Measurements from ENCODE around the gene FAM78B. TPM values are rescaled to one million over a fixed set of nuclear protein-coding genes. Genes with fewer than 3 reads are reported as not detected.

Gene FAM78B
- total and polyA plus RNA-seq, 9 donors, result 0.64 to 2.6 (median 1.4) TPM

DNA sequence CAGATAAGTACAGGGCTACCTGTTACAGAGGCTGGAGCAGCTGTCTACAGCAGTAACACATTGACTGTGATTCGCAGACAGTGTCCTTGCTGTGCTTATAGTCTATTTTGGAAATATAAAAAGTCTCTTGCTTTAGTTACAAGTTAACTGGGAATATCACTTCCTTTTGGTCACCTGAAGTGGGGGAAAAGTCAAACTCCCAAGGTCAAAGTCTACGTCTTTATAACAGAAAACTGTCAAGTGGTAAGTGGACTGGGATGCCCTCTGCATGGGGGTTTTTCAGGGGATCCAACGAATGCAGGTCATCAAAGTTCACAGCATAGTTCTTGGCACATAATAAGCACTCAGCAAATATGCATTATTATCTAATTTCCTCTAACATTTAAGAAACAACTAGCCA, 55.4 kb downstream of the FAM78B start:
- TF ChIP-seq EP300 (IDR thresholded peaks at IDR 0.05), result no peak
- DNase-seq, result no peak
- Histone ChIP-seq H3K27me3 (no peaks in the 10 kb centered on the region), H3K4me3 (no peak overlapping the region), H3K27ac (no peak overlapping the region), H3K36me3 (no peaks in the 10 kb centered on the region), H3K9me3 (no peaks in the 10 kb centered on the region), H3K4me1 (ENCODE audit: insufficient read depth) (no peaks in the 10 kb centered on the region)
- 36 to 61% (median 55%) methylated on average over 3 of the region's 3 CpGs for WGBS, 3 donors
- intact Hi-C loops (cut with DNase I), result no loop called here

DNA sequence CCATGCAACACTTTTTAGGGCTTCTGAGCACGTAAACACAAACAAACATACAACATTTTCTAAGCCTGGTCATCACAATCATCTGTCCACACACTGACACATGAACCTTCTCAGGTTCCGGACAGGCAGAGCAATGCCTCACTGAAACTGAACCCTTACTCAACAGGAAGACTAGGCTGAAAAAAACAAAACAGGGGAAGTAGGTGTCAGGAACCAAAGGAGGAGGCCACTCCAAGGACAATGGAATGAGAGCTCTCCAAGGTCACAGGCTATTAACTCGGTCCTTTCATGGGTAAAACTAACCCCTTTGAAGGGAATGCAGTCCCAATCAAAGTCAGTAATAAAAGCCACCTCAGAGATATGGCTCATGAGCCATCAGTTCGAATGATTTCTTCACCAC, 76.6 kb downstream of the FAM78B start:
- H3K27me3 ChIP-seq, result no peaks in the 10 kb centered on the region
- no peak for DNase-seq
- no peaks in the 10 kb centered on the region for H3K36me3 ChIP-seq
- TF ChIP-seq, protein P1, sequence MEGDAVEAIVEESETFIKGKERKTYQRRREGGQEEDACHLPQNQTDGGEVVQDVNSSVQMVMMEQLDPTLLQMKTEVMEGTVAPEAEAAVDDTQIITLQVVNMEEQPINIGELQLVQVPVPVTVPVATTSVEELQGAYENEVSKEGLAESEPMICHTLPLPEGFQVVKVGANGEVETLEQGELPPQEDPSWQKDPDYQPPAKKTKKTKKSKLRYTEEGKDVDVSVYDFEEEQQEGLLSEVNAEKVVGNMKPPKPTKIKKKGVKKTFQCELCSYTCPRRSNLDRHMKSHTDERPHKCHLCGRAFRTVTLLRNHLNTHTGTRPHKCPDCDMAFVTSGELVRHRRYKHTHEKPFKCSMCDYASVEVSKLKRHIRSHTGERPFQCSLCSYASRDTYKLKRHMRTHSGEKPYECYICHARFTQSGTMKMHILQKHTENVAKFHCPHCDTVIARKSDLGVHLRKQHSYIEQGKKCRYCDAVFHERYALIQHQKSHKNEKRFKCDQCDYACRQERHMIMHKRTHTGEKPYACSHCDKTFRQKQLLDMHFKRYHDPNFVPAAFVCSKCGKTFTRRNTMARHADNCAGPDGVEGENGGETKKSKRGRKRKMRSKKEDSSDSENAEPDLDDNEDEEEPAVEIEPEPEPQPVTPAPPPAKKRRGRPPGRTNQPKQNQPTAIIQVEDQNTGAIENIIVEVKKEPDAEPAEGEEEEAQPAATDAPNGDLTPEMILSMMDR (IDR thresholded peaks at IDR 0.05), result no peak
- TF ChIP-seq EP300 (IDR thresholded peaks at IDR 0.05) (no peak), POLR2A (IDR thresholded peaks at IDR 0.05) (no peak)
- H3K27ac ChIP-seq, result no peak overlapping the region
- intact Hi-C loops (cut with DNase I), result no loop called here
- no peaks in the 10 kb centered on the region for H3K9me3 ChIP-seq
- H3K4me1 ChIP-seq (ENCODE audit: insufficient read depth), result no peaks in the 10 kb centered on the region
- no peak overlapping the region for H3K4me3 ChIP-seq
- WGBS, 3 donors, result 54 to 63% (median 60%) methylated on average over 4 of the region's 4 CpGs

DNA sequence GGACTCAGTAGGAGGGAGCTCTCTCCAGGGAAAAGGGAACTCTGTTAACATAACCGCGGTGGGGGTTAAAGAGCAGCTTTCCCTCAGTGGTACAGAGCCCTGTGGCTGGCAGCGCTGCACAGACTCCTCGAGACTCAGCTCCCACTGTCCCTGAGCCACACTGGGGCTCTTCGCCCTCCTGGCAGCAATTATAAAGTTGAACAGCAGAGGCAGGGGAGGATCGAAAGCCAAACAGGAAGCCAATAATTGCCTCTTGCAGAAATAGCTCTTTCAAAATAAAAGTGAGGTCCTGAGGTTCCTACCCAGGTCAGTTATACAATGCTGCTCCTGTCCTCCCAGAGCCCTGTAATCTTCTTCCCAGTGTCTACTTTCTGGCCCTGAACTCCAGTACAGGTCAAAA, 77.0 kb downstream of the FAM78B start:
- intact Hi-C loops (cut with DNase I), result no loop called here
- H3K4me1 ChIP-seq (ENCODE audit: insufficient read depth), result no peaks in the 10 kb centered on the region
- DNase-seq, result no peak
- H3K27ac ChIP-seq, result no peak overlapping the region
- no peaks in the 10 kb centered on the region for H3K9me3 ChIP-seq
- no peaks in the 10 kb centered on the region for H3K27me3 ChIP-seq
- no peaks in the 10 kb centered on the region for H3K36me3 ChIP-seq
- no peak for TF ChIP-seq POLR2A (IDR thresholded peaks at IDR 0.05)
- TF ChIP-seq, protein P1 (IDR thresholded peaks at IDR 0.05), result no peak
- no peak for TF ChIP-seq EP300 (IDR thresholded peaks at IDR 0.05)
- H3K4me3 ChIP-seq, result no peak overlapping the region
- WGBS, 3 donors, result 23 to 39% (median 36%) methylated on average over 6 of the region's 6 CpGs

DNA sequence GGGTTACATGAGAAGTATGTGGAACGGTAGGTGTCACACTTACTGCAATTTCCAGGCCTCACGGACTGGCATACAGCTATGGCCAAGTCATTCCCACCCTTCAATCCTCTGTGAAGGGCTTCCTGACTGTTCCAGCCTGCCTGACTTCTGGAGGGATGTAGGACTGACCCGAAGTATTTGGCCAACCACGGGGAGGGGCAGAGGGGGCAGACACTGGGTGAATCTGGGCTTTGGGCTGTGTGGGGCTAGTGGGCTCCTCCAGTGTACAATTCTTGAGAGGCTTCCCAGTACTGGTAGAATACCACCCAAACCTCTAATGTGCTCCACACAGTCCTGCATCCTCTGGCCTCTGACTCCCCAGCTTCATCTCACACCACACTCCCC, 78.2 kb downstream of the FAM78B start:
- TF ChIP-seq, protein P1 (IDR thresholded peaks at IDR 0.05), result no peak
- TF ChIP-seq EP300 (IDR thresholded peaks at IDR 0.05), result no peak
- no peak for TF ChIP-seq POLR2A (IDR thresholded peaks at IDR 0.05)
- no peak for DNase-seq
- H3K27ac ChIP-seq, result no peak overlapping the region
- H3K4me1 ChIP-seq (ENCODE audit: insufficient read depth), result no peaks in the 10 kb centered on the region
- intact Hi-C loops (cut with DNase I), result no loop called here
- no peaks in the 10 kb centered on the region for H3K27me3 ChIP-seq
- no peak overlapping the region for H3K4me3 ChIP-seq
- H3K36me3 ChIP-seq, result no peaks in the 10 kb centered on the region
- H3K9me3 ChIP-seq, result no peaks in the 10 kb centered on the region
- 83 to 85% (median 85%) methylated on average over 4 of the region's 4 CpGs for WGBS, 3 donors

DNA sequence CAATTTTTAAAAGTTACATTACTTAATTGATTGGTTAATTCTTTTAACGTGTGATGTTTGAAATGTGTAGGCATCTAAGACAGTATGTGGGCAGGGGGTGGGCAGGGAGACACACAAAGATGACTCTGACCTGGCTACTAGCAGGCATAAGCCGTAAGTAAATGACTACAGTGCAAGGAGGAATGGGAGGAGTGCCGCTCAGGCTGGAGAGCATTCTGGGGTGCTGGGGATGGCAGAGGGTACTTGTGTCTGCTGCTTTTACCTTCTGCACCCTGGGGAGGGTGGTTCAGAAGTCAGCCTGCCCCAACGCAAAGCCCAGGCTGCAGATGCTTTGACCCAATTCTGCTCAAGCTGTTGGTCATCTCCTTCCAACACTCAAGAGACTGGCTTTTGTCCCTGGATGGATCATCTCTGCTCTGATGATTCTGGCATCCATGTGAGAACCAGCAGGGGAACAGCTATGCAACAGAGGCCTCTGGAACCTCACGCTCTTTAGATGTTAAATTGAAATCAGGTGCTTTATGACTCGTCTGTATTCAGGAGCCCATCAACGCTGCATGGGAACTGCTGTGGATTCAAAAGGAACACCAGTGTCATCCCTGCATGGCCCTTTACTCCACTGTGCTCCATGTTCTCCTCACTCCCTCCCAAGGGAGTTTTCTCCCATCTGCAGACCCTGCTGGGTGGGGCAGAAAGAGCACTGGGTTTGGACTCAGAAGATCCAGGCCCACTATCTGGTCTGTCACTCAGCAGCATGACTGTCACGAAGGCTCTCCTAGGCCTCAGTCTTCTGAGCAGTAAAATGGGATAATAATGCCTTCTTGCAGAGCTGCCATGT, 78.8 kb downstream of the FAM78B start:
- 76 to 83% (median 79%) methylated on average over 8 of the region's 8 CpGs for WGBS, 3 donors
- intact Hi-C loops (cut with DNase I), result no loop called here
- DNase-seq, result no peak

More for the DNA sequence above, 78.8 kb downstream of the FAM78B start:
- Histone ChIP-seq H3K9me3 (no peaks in the 10 kb centered on the region), H3K27ac (no peak overlapping the region), H3K4me3 (no peak overlapping the region), H3K36me3 (no peaks in the 10 kb centered on the region), H3K4me1 (ENCODE audit: insufficient read depth) (no peaks in the 10 kb centered on the region), H3K27me3 (no peaks in the 10 kb centered on the region)
- TF ChIP-seq, protein P1 (IDR thresholded peaks at IDR 0.05), result no peak
- TF ChIP-seq EP300 (IDR thresholded peaks at IDR 0.05), result no peak
- TF ChIP-seq POLR2A (IDR thresholded peaks at IDR 0.05), result no peak
